Mesothelial cell of epicardium (in vitro differentiated cells): Measurements from ENCODE around the gene C1QTNF8. TPM values are rescaled to one million over a fixed set of nuclear protein-coding genes. Genes with fewer than 3 reads are reported as not detected.

Experiments
- DNase-seq, 2 experiments: peaks; one replicate each; pipeline ENCODE4 v3.0.0; 2021; ENCODE audit warnings: low spot score in 2 of 2; ENCODE audit not compliant: unreplicated experiment in 2 of 2
- H3K27ac Mint-ChIP-seq: 2 replicates; pipeline ENCODE4 v1.8.0; 2021; ENCODE audit warnings: mixed read lengths
- H3K27me3 Mint-ChIP-seq: 2 replicates; pipeline ENCODE4 v1.8.0; 2021; ENCODE audit warnings: low read depth, mixed read lengths
- H3K36me3 Mint-ChIP-seq: 2 replicates; pipeline ENCODE4 v1.8.0; 2021; ENCODE audit warnings: mixed read lengths
- H3K4me1 Mint-ChIP-seq: 2 replicates; pipeline ENCODE4 v1.8.0; 2021; ENCODE audit warnings: mixed read lengths
- H3K4me3 Mint-ChIP-seq: 2 replicates; pipeline ENCODE4 v1.8.0; 2021; ENCODE audit warnings: mild to moderate bottlenecking, moderate library complexity, mixed read lengths
- H3K9me3 Mint-ChIP-seq: 2 replicates; pipeline ENCODE4 v1.8.0; 2021; ENCODE audit warnings: mixed read lengths
- CTCF ChIP-seq: fragments of 200-600 bp; sonication (generic); IDR thresholded peaks from one replicate; pipeline ENCODE4 v1.5.0; 2021; ENCODE audit warnings: antibody characterized with exemption; ENCODE audit not compliant: unreplicated experiment
- total RNA-seq: library from RNA; stranded (reverse); gene quantifications from 3 replicates; pipeline ENCODE4 v1.2.1, GENCODE V29; 2021

C1QTNF8 gene
- total RNA-seq, 1 donor from 2014 or later, result not detected

GRCh38 chr16:1070864-1071408 is 25.1 kb downstream of the C1QTNF8 start:
- no peaks in the 10 kb centered on the region for H3K4me1 Mint-ChIP-seq
- H3K27ac Mint-ChIP-seq, result no peak overlapping the region
- H3K9me3 Mint-ChIP-seq, result no peaks in the 10 kb centered on the region
- peaks cover 65% of the 10 kb centered on the region for H3K27me3 Mint-ChIP-seq
- TF ChIP-seq CTCF, result no peak
- no peak for DNase-seq
- H3K4me3 Mint-ChIP-seq, result no peak overlapping the region
- no peaks in the 10 kb centered on the region for H3K36me3 Mint-ChIP-seq

GRCh38 chr16:1070084-1070863 is 25.8 kb downstream of the C1QTNF8 start:
- TF ChIP-seq CTCF, result no peak
- Mint-ChIP-seq H3K9me3 (no peaks in the 10 kb centered on the region), H3K4me3 (no peak overlapping the region), H3K27ac (no peak overlapping the region), H3K36me3 (no peaks in the 10 kb centered on the region), H3K27me3 (peaks cover 63% of the 10 kb centered on the region), H3K4me1 (no peaks in the 10 kb centered on the region)
- DNase-seq, result no peak

GRCh38 chr16:1069154-1069553 is 26.9 kb downstream of the C1QTNF8 start:
- peaks cover 58% of the 10 kb centered on the region for H3K27me3 Mint-ChIP-seq
- H3K4me1 Mint-ChIP-seq, result no peaks in the 10 kb centered on the region
- no peaks in the 10 kb centered on the region for H3K36me3 Mint-ChIP-seq
- no peak for DNase-seq
- no peak overlapping the region for H3K27ac Mint-ChIP-seq
- H3K4me3 Mint-ChIP-seq, result no peak overlapping the region
- no peaks in the 10 kb centered on the region for H3K9me3 Mint-ChIP-seq
- TF ChIP-seq CTCF, result no peak

GRCh38 chr16:1068451-1068850 is 27.6 kb downstream of the C1QTNF8 start:
- Mint-ChIP-seq H3K27ac (no peak overlapping the region), H3K36me3 (no peaks in the 10 kb centered on the region), H3K9me3 (no peaks in the 10 kb centered on the region), H3K4me1 (no peaks in the 10 kb centered on the region), H3K4me3 (no peak overlapping the region), H3K27me3 (peaks cover 55% of the 10 kb centered on the region)
- TF ChIP-seq CTCF, result no peak
- DNase-seq, result no peak

- Mint-ChIP-seq H3K27ac (no peak overlapping the region), H3K36me3 (no peaks in the 10 kb centered on the region), H3K4me3 (no peak overlapping the region), H3K9me3 (no peaks in the 10 kb centered on the region), H3K4me1 (no peaks in the 10 kb centered on the region), H3K27me3 (peaks cover 49% of the 10 kb centered on the region)
- no peak for DNase-seq
- TF ChIP-seq CTCF, result no peak
Measured at GRCh38 chr16:1067629-1068028, 28.4 kb downstream of the C1QTNF8 start.
